Liver (tissue), 9 donors: ENCODE measurements around the gene ISM2. TPM values are rescaled to one million over a fixed set of nuclear protein-coding genes. Genes with fewer than 3 reads are reported as not detected.

Experiments
- DNase-seq: peaks from one replicate; pipeline ENCODE4 v3.0.0-alpha.2; 2017; ENCODE audit warnings: low spot score
- H3K27ac ChIP-seq, 2 donors: one replicate each; pipeline ENCODE4 v1.7.0; 2013; ENCODE audit warnings: inconsistent platforms in 2 of 2, low read length in 2 of 2, control low read depth in 1 of 2, low read depth in 1 of 2, mild to moderate bottlenecking in 1 of 2
- H3K27me3 ChIP-seq, 4 donors: one replicate each; pipeline versions ENCODE4 v1.6.1 to v1.7.0; 2013; ENCODE audit warnings: low read length in 3 of 4, inconsistent platforms in 1 of 4, mild to moderate bottlenecking in 1 of 4, moderate library complexity in 1 of 4; ENCODE audit not compliant: control insufficient read depth in 4 of 4, insufficient read depth in 4 of 4
- H3K36me3 ChIP-seq, 4 donors: one replicate each; pipeline versions ENCODE4 v1.6.1 to v1.7.0; 2013; ENCODE audit warnings: low read length in 3 of 4, mild to moderate bottlenecking in 3 of 4, low read depth in 1 of 4, moderate library complexity in 1 of 4; ENCODE audit not compliant: control insufficient read depth in 4 of 4, insufficient read depth in 3 of 4
- H3K4me1 ChIP-seq, 4 donors: one replicate each; pipeline versions ENCODE4 v1.6.1 to v1.7.0; 2013; ENCODE audit warnings: low read length in 3 of 4, mild to moderate bottlenecking in 3 of 4, moderate library complexity in 1 of 4; ENCODE audit not compliant: control insufficient read depth in 4 of 4, insufficient read depth in 4 of 4
- H3K4me3 ChIP-seq, 3 donors: one replicate each; pipeline versions ENCODE4 v1.6.1 to v1.7.0; 2013; ENCODE audit warnings: low read length in 3 of 3, control low read depth in 1 of 3, low read depth in 1 of 3, mild to moderate bottlenecking in 1 of 3
- H3K9ac ChIP-seq, 2 donors: one replicate each; pipeline ENCODE4 v1.7.0; 2013; ENCODE audit warnings: low read length in 2 of 2, mild to moderate bottlenecking in 2 of 2, moderate library complexity in 2 of 2, control low read depth in 1 of 2, low read depth in 1 of 2
- H3K9me3 ChIP-seq, 4 donors: one replicate each; pipeline versions ENCODE4 v1.6.1 to v1.7.0; 2013; ENCODE audit warnings: low read length in 3 of 4; ENCODE audit not compliant: control insufficient read depth in 4 of 4
- ATF3 ChIP-seq: IDR thresholded peaks from 2 replicates; pipeline ENCODE4 v1.6.1; 2016; ENCODE audit warnings: antibody characterized with exemption
- CTCF ChIP-seq: fragments of 150-350 bp; IDR thresholded peaks from 2 replicates; pipeline ENCODE4 v1.5.1; 2017; ENCODE audit warnings: improper control_type of control experiment, low read depth, low read length; ENCODE audit not compliant: missing input control
- FOXA1 ChIP-seq: IDR thresholded peaks from 2 replicates; pipeline ENCODE4 v1.6.1; 2016; ENCODE audit warnings: antibody characterized with exemption
- FOXA2 ChIP-seq: IDR thresholded peaks from 2 replicates; pipeline ENCODE4 v1.6.1; 2016; ENCODE audit warnings: antibody characterized with exemption
- HNF4A ChIP-seq, 2 donors: conservative IDR thresholded peaks; 2 replicates each; pipeline ENCODE4 v1.6.1; 2016; ENCODE audit warnings: antibody characterized with exemption in 2 of 2, mild to moderate bottlenecking in 2 of 2
- HNF4G ChIP-seq: IDR thresholded peaks from 2 replicates; pipeline ENCODE4 v1.6.1; 2016; ENCODE audit warnings: antibody characterized with exemption
- JUND ChIP-seq, 2 donors: IDR thresholded peaks; 2 replicates each; pipeline ENCODE4 v1.6.1; 2016; ENCODE audit warnings: antibody characterized with exemption in 2 of 2
- MAX ChIP-seq: IDR thresholded peaks from 2 replicates; pipeline ENCODE4 v1.6.1; 2016; ENCODE audit warnings: antibody characterized with exemption
- RAD21 ChIP-seq, 2 donors: IDR thresholded peaks; 2 replicates each; pipeline ENCODE4 v1.6.1; 2016; ENCODE audit warnings: antibody characterized with exemption in 2 of 2, mild to moderate bottlenecking in 2 of 2
- REST ChIP-seq: IDR thresholded peaks from 2 replicates; pipeline ENCODE4 v1.6.1; 2016; ENCODE audit warnings: antibody characterized with exemption, mild to moderate bottlenecking
- RXRA ChIP-seq, 2 donors: IDR thresholded peaks; 2 replicates each; pipeline ENCODE4 v1.6.1; 2017 to 2018; ENCODE audit warnings: antibody characterized with exemption in 2 of 2, mild to moderate bottlenecking in 1 of 2
- SP1 ChIP-seq: IDR thresholded peaks from 2 replicates; pipeline ENCODE4 v1.6.1; 2018; ENCODE audit warnings: antibody characterized with exemption, mild to moderate bottlenecking
- TAF1 ChIP-seq: conservative IDR thresholded peaks from 2 replicates; pipeline ENCODE4 v1.6.1; 2016; ENCODE audit warnings: antibody characterized with exemption, mild to moderate bottlenecking
- YY1 ChIP-seq: IDR thresholded peaks from 2 replicates; pipeline ENCODE4 v1.6.1; 2016; ENCODE audit warnings: antibody characterized with exemption, mild to moderate bottlenecking
- ZBTB33 ChIP-seq: IDR thresholded peaks from 2 replicates; pipeline ENCODE4 v1.6.1; 2016; ENCODE audit warnings: antibody characterized with exemption
- WGBS: extraction: QIAGEN DNeasy Blood & Tissue Kit; methylation state at CpG from one replicate; pipeline ENCODE4 v1.1.7; 2013; 5-methylcytosine and 5-hydroxymethylcytosine counted together
- polyA plus RNA-seq, 2 donors: library from polyadenylated mRNA; stranded (reverse) in 1 of 2; unstranded in 1 of 2; fragments of 200-250 nt in 1 of 2; fragments of >200 nt in 1 of 2; fragmentation: Nextera tagmentation in 1 of 2; extraction: Ambion mirVana in 1 of 2; gene quantifications; one replicate each; pipeline versions ENCODE4 v1.2.1 to v1.2.3, GENCODE V29; 2013 to 2015
- total RNA-seq, 2 donors: library from RNA; depleted of rRNA; stranded (reverse); fragments of >200 nt; gene quantifications; one replicate each; pipeline ENCODE4 v1.2.3, GENCODE V29; 2014
- donor health status: healthy.
- donor health status: healthy.
- donor health status: healthy.
- donor health status: healthy.
- donor health status: healthy.

The ISM2 gene
- total and polyA plus RNA-seq, 4 donors, result not detected

GRCh38 chr14:77511486-77512162 is 13.0 kb upstream of the ISM2 start (continued):
- TF ChIP-seq REST (no peak), FOXA1 (no peak), SP1 (no peak)

GRCh38 chr14:77509366-77509765 is 10.8 kb upstream of the ISM2 start:
- no peaks in the 10 kb centered on the region for H3K27me3 ChIP-seq

GRCh38 chr14:77508876-77509275 is 10.3 kb upstream of the ISM2 start:
- Histone ChIP-seq H3K4me3 (no peak overlapping the region), H3K27ac (no peak overlapping the region), H3K9me3 (no peaks in the 10 kb centered on the region), H3K36me3 (peaks cover 0 to 17% (median 14%) of the 10 kb centered on the region in 4 donors), H3K9ac (no peak overlapping the region), H3K4me1 (no peaks in the 10 kb centered on the region), H3K27me3 (no peaks in the 10 kb centered on the region)
- 94% methylated on average over 3 of the region's 3 CpGs for WGBS
- no peak for DNase-seq
- no peak for TF ChIP-seq CTCF
- no peak for TF ChIP-seq ATF3
- TF ChIP-seq FOXA2, result no peak
- no peak for TF ChIP-seq RAD21 (IDR thresholded peaks at IDR 0.05)
- no peak for TF ChIP-seq FOXA1
- no peak for TF ChIP-seq RXRA (IDR thresholded peaks at IDR 0.05)
- TF ChIP-seq REST, result no peak
- TF ChIP-seq JUND (IDR thresholded peaks at IDR 0.05), result no peak
- no peak for TF ChIP-seq YY1

More at GRCh38 chr14:77509366-77509765, 10.8 kb upstream of the ISM2 start:
- WGBS, result 97% methylated on average over 4 of the region's 4 CpGs
- no peak overlapping the region for H3K9ac ChIP-seq
- DNase-seq, result no peak
- no peaks in the 10 kb centered on the region for H3K9me3 ChIP-seq
- H3K4me1 ChIP-seq, result no peaks in the 10 kb centered on the region
- TF ChIP-seq FOXA1 (no peak), FOXA2 (no peak), RAD21 (IDR thresholded peaks at IDR 0.05) (no peak), YY1 (no peak), ZBTB33 (no peak), TAF1 (no peak), RXRA (IDR thresholded peaks at IDR 0.05) (no peak), ATF3 (no peak), HNF4G (no peak), HNF4A (conservative IDR thresholded peaks at IDR 0.05) (no peak), MAX (no peak), SP1 (no peak)
- H3K4me3 ChIP-seq, result no peak overlapping the region
- peaks cover 0 to 17% (median 14%) of the 10 kb centered on the region in 4 donors for H3K36me3 ChIP-seq
- no peak overlapping the region for H3K27ac ChIP-seq
